Spleen (tissue), 7 donors: Measurements from ENCODE around the gene APBB2.

Source experiments
- CTCF ChIP-seq, 11 experiments: fragments of 200-600 bp in 7 of 11; fragments of 450-650 bp in 4 of 11; sonication (generic) in 4 of 11; IDR thresholded peaks in 8 of 11; conservative IDR thresholded peaks in 3 of 11; 1 replicate in 7 of 11; 2 replicates in 4 of 11; pipeline versions ENCODE4 v1.4.0 to v1.8.0; 2016 to 2021; ENCODE audit warnings: antibody characterized with exemption in 11 of 11, inconsistent platforms in 4 of 11, mild to moderate bottlenecking in 1 of 11
- POLR2A ChIP-seq, 3 donors: fragments of 450-650 bp; IDR thresholded peaks; one replicate each; pipeline ENCODE4 v1.5.1; 2017; ENCODE audit warnings: antibody characterized with exemption in 3 of 3, mild to moderate bottlenecking in 1 of 3
- donor health status: DM: no; HTN: no; CAD: no; lungs with moderate emphysema.
- donor health status: DM: no; HTN: no; CAD: no.
- donor health status: DM: no; HTN: no; CAD: no.

DNA sequence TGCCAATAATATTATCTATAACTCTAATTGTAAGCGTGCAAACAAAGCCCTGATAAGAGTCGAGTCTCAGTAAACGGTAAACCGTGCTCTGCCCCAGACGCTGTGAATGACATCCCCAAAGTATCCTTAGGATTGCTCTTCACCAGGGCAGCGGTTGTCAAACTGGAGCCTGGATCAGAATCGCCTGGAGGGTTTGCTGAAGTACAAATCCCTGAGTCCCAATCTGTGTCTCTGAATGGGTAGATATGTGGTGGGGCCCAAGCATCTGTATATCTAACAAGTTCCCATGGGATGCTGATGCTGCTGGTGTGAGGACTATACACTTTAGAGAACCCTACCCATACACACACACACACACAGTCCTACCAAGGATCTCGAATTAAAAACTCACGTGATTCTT is 813 bp upstream of the APBB2 start:
- TF ChIP-seq CTCF (IDR thresholded peaks at IDR 0.05 in 8 of 11, conservative IDR thresholded peaks at IDR 0.05 in 3 of 11) (no peak), POLR2A (IDR thresholded peaks at IDR 0.05) (no peak)
